ENCODE data around the gene CEP290. TPM values are rescaled to one million over a fixed set of nuclear protein-coding genes. Genes with fewer than 3 reads are reported as not detected.
"Not testable (repeated sequence)": the region's sequence is repeated elsewhere in the genome, so short reads cannot be mapped to it uniquely, and the experiment has no call there.

Gene CEP290
- total and polyA plus RNA-seq, 3 experiments from 2014 or later, result 9.8 to 15.9 (median 14.2) TPM

DNA sequence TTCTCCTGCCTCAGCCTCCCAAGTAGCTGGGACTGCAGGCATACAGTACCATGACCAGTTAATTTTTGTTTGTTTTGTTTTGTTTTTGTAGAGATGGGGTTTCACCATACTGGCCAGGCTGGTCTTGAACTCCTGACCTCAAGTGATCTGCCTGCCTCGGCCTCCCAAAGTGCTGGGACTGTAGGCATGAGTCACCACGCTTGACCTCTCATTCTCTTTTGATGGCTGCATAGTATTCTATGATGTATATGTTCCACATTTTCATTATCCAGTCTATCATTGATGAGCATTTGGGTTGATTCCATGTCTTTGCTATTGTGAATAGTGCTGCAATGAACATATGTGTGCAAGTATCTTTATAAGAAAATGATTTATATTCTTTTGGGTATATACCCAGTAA, 8.7 kb downstream of the CEP290 start:
- H3K4me3 Mint-ChIP-seq; H3K27ac Mint-ChIP-seq; H3K4me1 ChIP-seq (ENCODE audit: insufficient read depth, low read length); H3K9me3 ChIP-seq (ENCODE audit: low read length); H3K27ac ChIP-seq (ENCODE audit: low read depth, low read length); DNase-seq; H3K4me3 ChIP-seq (ENCODE audit: low read length); H3K36me3 ChIP-seq (ENCODE audit: insufficient read depth, low read length); POLR2A ChIA-PET; H3K27me3 ChIP-seq (ENCODE audit: insufficient read depth, low read length, poor library complexity, severe bottlenecking); H3K27me3 Mint-ChIP-seq; H3K9me3 Mint-ChIP-seq: not testable (repeated sequence)
- CTCF ChIA-PET, result interaction anchor here (0.7 kb wide), 1 partner anchor 87 kb away, joined by 3 read pairs; no protein-coding TSS in a partner anchor
- Mint-ChIP-seq H3K36me3 (peaks cover 11 to 62% (median 26%) of the 10 kb centered on the region in 3 donors), H3K4me1 (peaks cover 2 to 19% (median 5%) of the 10 kb centered on the region in 3 donors)

DNA sequence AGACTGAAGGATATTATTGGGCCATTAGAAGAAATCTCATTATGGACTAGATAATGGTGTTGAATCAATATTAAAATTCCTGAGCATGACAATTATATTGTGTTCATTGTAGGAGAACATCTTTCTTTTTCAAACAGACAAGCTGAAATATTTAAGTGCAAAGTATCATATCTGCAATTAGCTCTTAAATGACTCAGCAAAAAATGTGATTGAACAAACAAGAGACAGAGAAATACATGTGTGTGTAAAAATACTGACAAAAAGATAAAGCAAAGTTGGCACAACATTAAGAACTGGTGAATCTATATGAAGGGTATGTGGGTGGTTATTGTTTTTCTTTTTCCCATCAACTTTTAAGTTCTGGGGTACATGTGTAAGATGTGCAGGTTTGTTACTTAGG, 9.5 kb downstream of the CEP290 start:
- no peaks in the 10 kb centered on the region for H3K4me1 ChIP-seq (ENCODE audit: insufficient read depth, low read length)
- DNase-seq, result no peak
- no peaks in the 10 kb centered on the region for H3K9me3 ChIP-seq (ENCODE audit: low read length)
- ChIA-PET POLR2A (no interaction called here), CTCF (no interaction called here)
- H3K27ac Mint-ChIP-seq, result peak overlapping the region in 1 of 8 donors; percentile 78
- no peak overlapping the region for H3K27ac ChIP-seq (ENCODE audit: low read depth, low read length)
- H3K27me3 Mint-ChIP-seq, result no peaks in the 10 kb centered on the region
- H3K36me3 ChIP-seq (ENCODE audit: insufficient read depth, low read length), result no peaks in the 10 kb centered on the region
- H3K4me1 Mint-ChIP-seq, result peaks cover 0 to 12% (median 2%) of the 10 kb centered on the region in 3 donors
- H3K4me3 Mint-ChIP-seq, result no peak overlapping the region
- peaks cover 11 to 57% (median 21%) of the 10 kb centered on the region in 3 donors for H3K36me3 Mint-ChIP-seq
- no peaks in the 10 kb centered on the region for H3K9me3 Mint-ChIP-seq
- no peak overlapping the region for H3K4me3 ChIP-seq (ENCODE audit: low read length)
- no peaks in the 10 kb centered on the region for H3K27me3 ChIP-seq (ENCODE audit: insufficient read depth, low read length, poor library complexity, severe bottlenecking)

DNA sequence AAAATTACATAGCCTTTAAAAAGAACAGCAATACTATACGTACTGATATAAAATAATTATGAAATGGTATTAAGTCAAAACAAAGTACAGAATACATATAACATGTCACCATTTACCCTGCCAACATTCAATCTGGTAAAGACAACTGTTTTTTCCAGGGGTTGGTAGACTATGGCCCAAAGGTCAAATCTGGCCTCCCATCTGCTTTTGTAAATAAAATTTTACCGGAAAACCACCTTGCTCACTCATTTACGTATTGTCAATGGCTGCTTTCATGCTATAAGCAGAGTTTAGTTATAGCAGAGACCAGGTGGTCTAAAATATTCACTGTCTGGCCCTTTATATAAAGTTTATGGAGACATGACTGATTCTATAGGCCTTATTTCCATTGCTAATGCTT, 14.0 kb downstream of the CEP290 start:
- no peaks in the 10 kb centered on the region for H3K27me3 Mint-ChIP-seq
- no peak for DNase-seq
- Histone ChIP-seq H3K36me3 (ENCODE audit: insufficient read depth, low read length) (no peaks in the 10 kb centered on the region), H3K27ac (ENCODE audit: low read depth, low read length) (no peak overlapping the region), H3K9me3 (ENCODE audit: low read length) (no peaks in the 10 kb centered on the region), H3K4me3 (ENCODE audit: low read length) (no peak overlapping the region), H3K27me3 (ENCODE audit: insufficient read depth, low read length, poor library complexity, severe bottlenecking) (no peaks in the 10 kb centered on the region), H3K4me1 (ENCODE audit: insufficient read depth, low read length) (no peaks in the 10 kb centered on the region)
- peaks cover 7 to 38% (median 9%) of the 10 kb centered on the region in 3 donors for H3K36me3 Mint-ChIP-seq
- ChIA-PET CTCF (no interaction called here), POLR2A (no interaction called here)
- H3K27ac Mint-ChIP-seq, result no peak overlapping the region
- no peak overlapping the region for H3K4me3 Mint-ChIP-seq
- H3K4me1 Mint-ChIP-seq, result no peaks in the 10 kb centered on the region
- no peaks in the 10 kb centered on the region for H3K9me3 Mint-ChIP-seq

DNA sequence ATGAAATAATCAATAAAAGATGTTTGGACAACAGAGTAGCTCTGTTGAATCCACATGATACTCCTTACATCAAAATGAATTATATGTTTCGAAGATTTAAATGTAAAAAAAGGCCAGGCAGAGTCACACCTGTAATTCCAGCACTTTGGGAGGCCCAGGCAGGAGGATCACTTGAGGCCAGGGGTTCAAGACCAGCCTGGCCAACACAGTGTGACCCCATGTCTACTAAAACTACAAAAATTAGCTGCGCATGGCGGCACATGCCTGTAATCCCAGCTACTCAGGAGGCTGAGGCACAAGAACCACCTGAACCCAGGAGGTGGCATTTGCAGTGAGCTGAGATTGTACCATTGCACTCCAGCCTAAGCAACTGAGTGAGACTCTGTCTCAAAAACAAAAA, 14.8 kb downstream of the CEP290 start:
- no peaks in the 10 kb centered on the region for H3K9me3 ChIP-seq (ENCODE audit: low read length)
- no peak overlapping the region for H3K27ac Mint-ChIP-seq
- peaks cover 4 to 32% (median 6%) of the 10 kb centered on the region in 3 donors for H3K36me3 Mint-ChIP-seq
- H3K36me3 ChIP-seq (ENCODE audit: insufficient read depth, low read length), result no peaks in the 10 kb centered on the region
- no peak for DNase-seq
- no peak overlapping the region for H3K4me3 Mint-ChIP-seq
- ChIA-PET CTCF (no interaction called here), POLR2A (no interaction called here)
- no peak overlapping the region for H3K27ac ChIP-seq (ENCODE audit: low read depth, low read length)
- no peaks in the 10 kb centered on the region for H3K27me3 Mint-ChIP-seq
- no peaks in the 10 kb centered on the region for H3K27me3 ChIP-seq (ENCODE audit: insufficient read depth, low read length, poor library complexity, severe bottlenecking)
- no peaks in the 10 kb centered on the region for H3K9me3 Mint-ChIP-seq
- H3K4me1 ChIP-seq (ENCODE audit: insufficient read depth, low read length), result no peaks in the 10 kb centered on the region
- no peak overlapping the region for H3K4me3 ChIP-seq (ENCODE audit: low read length)
- H3K4me1 Mint-ChIP-seq, result no peaks in the 10 kb centered on the region

DNA sequence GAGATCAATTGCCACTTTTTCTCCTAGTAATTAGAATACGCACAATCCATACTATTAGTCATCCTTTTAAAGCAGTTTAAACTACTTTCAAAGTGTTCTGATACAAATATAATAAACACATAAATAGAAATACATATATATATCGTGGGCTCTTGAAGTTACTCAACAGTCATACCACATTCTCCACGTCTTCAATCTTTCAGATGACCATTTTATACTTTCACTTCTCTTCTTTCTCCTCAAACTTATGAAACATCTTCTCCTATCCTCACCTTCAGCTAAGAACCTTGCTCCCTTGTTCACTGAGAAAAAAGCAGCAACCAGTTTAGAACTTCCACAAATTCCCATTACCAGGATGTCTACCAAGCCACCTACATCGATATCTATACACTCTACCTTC, 19.2 kb downstream of the CEP290 start:
- Histone ChIP-seq H3K27ac (ENCODE audit: low read depth, low read length) (no peak overlapping the region), H3K4me1 (ENCODE audit: insufficient read depth, low read length) (no peaks in the 10 kb centered on the region), H3K4me3 (ENCODE audit: low read length) (no peak overlapping the region), H3K36me3 (ENCODE audit: insufficient read depth, low read length) (no peaks in the 10 kb centered on the region), H3K27me3 (ENCODE audit: insufficient read depth, low read length, poor library complexity, severe bottlenecking) (no peaks in the 10 kb centered on the region), H3K9me3 (ENCODE audit: low read length) (no peaks in the 10 kb centered on the region)
- no peak for DNase-seq
- Mint-ChIP-seq H3K4me3 (no peak overlapping the region), H3K9me3 (no peaks in the 10 kb centered on the region), H3K36me3 (peaks cover 4 to 29% (median 7%) of the 10 kb centered on the region in 3 donors), H3K4me1 (no peaks in the 10 kb centered on the region), H3K27ac (no peak overlapping the region), H3K27me3 (no peaks in the 10 kb centered on the region)
- ChIA-PET CTCF (no interaction called here), POLR2A (no interaction called here)

DNA sequence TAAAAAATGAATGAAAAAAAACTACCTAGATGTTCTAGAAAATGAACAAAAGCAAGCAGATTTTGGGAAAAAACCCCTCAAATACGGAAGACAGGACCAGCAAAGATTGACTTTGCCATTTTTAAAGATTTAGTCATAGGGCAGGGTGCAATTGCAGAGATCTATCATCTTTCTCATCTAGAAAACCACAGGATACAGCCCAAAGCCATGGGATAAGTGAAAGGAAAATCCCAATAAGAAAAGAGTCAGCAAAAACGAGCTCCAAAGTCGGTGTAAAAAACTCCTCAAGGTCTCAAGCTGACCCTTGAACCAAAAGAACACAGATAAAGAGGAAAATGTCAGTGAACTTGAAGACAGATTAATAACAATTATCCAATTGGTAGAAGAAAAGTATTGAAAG, 28.0 kb downstream of the CEP290 start:
- H3K36me3 ChIP-seq (ENCODE audit: insufficient read depth, low read length), result peaks cover 7% of the 10 kb centered on the region
- H3K9me3 Mint-ChIP-seq, result no peaks in the 10 kb centered on the region
- no peak for DNase-seq
- CTCF ChIA-PET, result no interaction called here
- no peaks in the 10 kb centered on the region for H3K9me3 ChIP-seq (ENCODE audit: low read length)
- H3K36me3 Mint-ChIP-seq, result peaks cover 0 to 66% (median 23%) of the 10 kb centered on the region in 3 donors
- H3K27ac ChIP-seq (ENCODE audit: low read depth, low read length), result no peak overlapping the region
- no peak overlapping the region for H3K4me3 Mint-ChIP-seq
- no peaks in the 10 kb centered on the region for H3K27me3 Mint-ChIP-seq
- H3K27ac Mint-ChIP-seq, result peak overlapping the region in 3 of 8 donors; percentile 11 to 62 (median 59)
- no peak overlapping the region for H3K4me3 ChIP-seq (ENCODE audit: low read length)
- POLR2A ChIA-PET, result no interaction called here
- no peaks in the 10 kb centered on the region for H3K27me3 ChIP-seq (ENCODE audit: insufficient read depth, low read length, poor library complexity, severe bottlenecking)
- no peaks in the 10 kb centered on the region for H3K4me1 ChIP-seq (ENCODE audit: insufficient read depth, low read length)
- peaks cover 0 to 4% (median 3%) of the 10 kb centered on the region in 3 donors for H3K4me1 Mint-ChIP-seq

DNA sequence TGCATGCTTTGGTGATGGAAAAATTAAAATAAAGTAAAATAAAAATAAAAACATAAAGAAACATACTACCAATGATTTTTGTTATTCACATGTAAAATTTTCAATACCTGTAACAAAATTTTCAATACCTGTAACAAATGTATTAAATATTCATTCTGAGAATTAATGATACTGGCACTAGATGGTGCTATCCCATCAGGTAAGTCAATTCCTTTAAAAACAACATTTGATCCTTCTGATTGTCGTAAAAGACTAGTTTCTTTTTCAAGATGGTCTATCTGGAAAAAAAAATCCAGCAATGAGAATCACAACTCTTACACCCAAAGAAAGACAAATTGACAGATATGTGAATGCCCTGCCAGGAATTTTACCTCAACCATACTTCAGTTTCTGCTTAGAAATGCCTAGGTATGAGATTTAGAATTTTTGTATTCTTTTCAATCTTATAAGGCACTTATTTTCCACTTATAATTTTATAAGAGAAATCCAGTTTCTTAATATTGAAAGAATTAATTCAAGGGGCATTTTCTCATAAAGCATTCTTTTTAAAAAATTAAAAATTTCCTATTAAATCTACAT, 30.7 kb downstream of the CEP290 start:
- Histone ChIP-seq H3K4me1 (ENCODE audit: insufficient read depth, low read length) (no peaks in the 10 kb centered on the region), H3K27ac (ENCODE audit: low read depth, low read length) (no peak overlapping the region), H3K4me3 (ENCODE audit: low read length) (no peak overlapping the region), H3K36me3 (ENCODE audit: insufficient read depth, low read length) (peaks cover 7% of the 10 kb centered on the region), H3K27me3 (ENCODE audit: insufficient read depth, low read length, poor library complexity, severe bottlenecking) (no peaks in the 10 kb centered on the region), H3K9me3 (ENCODE audit: low read length) (no peaks in the 10 kb centered on the region)
- ChIA-PET CTCF (no interaction called here), POLR2A (no interaction called here)
- H3K9me3 Mint-ChIP-seq, result no peaks in the 10 kb centered on the region
- DNase-seq, result peak in 2 of 5 donors; percentile 0 to 6
- peak overlapping the region in 5 of 8 donors; percentile 16 to 74 (median 70) for H3K27ac Mint-ChIP-seq
- peaks cover 7 to 62% (median 16%) of the 10 kb centered on the region in 3 donors for H3K36me3 Mint-ChIP-seq
- H3K4me3 Mint-ChIP-seq, result peak overlapping the region in 1 of 7 donors; percentile 59
- no peaks in the 10 kb centered on the region for H3K27me3 Mint-ChIP-seq
- H3K4me1 Mint-ChIP-seq, result peaks cover 0 to 4% (median 3%) of the 10 kb centered on the region in 3 donors

DNA sequence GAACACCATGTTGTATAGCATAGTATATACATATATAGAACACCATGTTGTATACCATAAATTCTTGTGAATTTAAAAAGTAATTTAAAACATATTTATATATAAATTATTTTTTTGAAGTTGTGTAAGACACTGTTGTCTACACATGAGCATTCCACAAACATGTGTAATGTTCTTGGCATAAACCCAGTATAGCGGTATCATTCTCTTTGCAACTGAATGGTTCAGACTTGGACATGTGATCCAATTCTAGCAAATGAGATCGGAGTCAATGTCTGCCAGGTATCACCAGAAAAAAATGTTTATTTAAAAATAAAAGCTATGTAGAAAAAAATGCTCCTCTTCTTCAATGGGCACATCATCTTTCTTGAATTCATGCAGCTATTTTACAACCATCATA, 33.9 kb downstream of the CEP290 start:
- Histone ChIP-seq H3K27me3 (ENCODE audit: insufficient read depth, low read length, poor library complexity, severe bottlenecking) (no peaks in the 10 kb centered on the region), H3K9me3 (ENCODE audit: low read length) (no peaks in the 10 kb centered on the region), H3K4me1 (ENCODE audit: insufficient read depth, low read length) (no peaks in the 10 kb centered on the region), H3K27ac (ENCODE audit: low read depth, low read length) (no peak overlapping the region), H3K36me3 (ENCODE audit: insufficient read depth, low read length) (peaks cover 12% of the 10 kb centered on the region), H3K4me3 (ENCODE audit: low read length) (no peak overlapping the region)
- Mint-ChIP-seq H3K9me3 (no peaks in the 10 kb centered on the region), H3K4me1 (peaks cover 0 to 4% (median 3%) of the 10 kb centered on the region in 3 donors), H3K36me3 (peaks cover 7 to 63% (median 17%) of the 10 kb centered on the region in 3 donors), H3K27me3 (no peaks in the 10 kb centered on the region), H3K27ac (no peak overlapping the region), H3K4me3 (no peak overlapping the region)
- ChIA-PET CTCF (no interaction called here), POLR2A (no interaction called here)
- DNase-seq, result no peak
